GM19438 (cell line): ENCODE data around the gene LUZP1.

Experiments used
- ATAC-seq: cut with Tn5 transposase; IDR thresholded peaks from one replicate; pipeline ENCODE4 v1.9.1; 2021; ENCODE audit warnings: low read depth; ENCODE audit not compliant: unreplicated experiment

LUZP1 gene

DNA sequence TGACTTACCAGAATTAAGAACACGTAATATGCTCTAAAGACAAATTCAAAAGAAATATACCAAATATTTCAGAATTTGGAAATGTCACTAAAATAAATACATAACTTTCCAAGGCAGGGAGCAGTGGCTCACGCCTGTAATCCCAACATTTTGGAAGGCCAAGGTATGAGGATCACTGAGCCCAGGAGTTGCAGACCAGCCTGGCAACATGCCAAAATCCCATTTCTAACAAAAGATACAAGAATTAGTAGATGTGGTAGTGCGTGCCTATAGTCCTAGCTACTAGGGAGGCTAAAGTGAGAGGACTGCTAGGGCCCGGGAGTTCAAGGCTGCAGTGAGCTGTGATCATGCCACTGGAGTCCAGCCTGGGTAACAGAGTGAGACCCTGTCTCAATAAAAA lies 11.7 kb downstream of the LUZP1 start:
- no peak for ATAC-seq

DNA sequence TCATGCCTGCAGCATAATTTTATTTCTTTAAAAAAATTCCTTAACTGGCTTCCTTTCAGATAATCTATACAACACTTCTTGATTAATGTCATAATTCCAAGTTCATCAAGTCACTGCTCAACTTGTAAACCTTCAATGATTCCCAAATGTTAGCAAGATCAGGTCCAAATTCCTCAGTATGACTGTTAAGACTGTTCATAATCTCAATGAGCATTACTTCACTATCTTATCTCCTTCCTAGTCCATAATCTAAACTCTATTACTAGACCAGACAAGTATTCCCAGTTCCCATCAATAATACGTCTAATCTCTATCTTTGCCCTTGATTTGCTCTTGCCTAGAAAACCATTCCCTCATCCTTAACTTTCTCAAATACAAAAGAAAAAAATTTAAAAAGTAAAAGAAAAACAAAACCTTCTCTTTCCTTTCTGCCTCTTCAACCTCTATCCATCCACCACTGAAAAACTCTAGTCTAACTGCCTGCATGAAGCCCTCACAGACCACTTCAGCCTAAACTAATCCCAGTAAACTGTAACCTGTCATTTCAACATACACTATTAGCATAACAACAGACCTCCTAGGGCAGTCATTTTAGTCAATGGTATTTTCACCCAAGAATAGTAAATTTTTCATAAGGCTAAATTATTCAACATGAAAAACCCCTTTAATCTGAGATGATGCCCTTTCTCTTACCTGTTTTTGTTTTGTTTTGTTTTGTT lies 15.5 kb downstream of the LUZP1 start:
- ATAC-seq = no peak

DNA sequence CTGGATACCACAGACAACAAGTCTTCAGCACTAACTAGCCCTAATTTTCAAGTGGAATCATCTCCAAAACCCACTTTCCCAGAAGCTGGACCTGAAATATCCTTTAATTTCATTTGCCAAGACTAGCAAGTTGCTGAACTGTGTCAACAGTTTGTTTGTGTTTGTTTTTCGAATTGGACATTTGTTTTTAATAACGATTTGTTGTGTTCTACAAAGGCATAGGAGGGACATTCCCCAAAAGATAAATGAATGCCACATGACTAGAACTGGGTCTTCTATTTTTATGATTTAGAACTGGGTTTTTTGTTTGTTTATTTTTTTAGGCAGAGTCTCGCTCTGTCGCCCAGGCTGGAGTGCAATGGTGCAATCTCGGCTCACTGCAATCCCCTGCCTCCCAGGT lies 17.9 kb downstream of the LUZP1 start:
- no peak for ATAC-seq

DNA sequence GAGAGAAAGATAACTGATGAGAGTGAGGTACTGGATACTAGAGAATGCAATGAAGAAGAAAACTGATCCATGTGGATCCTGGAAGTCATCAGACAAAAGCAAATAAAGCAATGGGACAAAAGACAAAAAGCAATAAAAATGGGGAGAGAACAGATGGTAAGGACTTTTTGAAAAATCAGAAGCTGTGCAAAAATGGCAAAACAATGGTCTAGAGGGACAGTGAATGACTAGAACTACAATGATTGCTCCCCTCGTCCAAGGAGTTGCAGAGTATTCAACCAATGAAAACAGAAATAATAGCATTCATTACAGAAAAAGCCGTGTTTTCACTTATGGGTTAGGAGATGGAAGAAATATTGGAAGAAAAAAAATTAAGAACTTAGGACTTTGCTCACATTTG lies 18.5 kb downstream of the LUZP1 start:
- ATAC-seq = no peak

DNA sequence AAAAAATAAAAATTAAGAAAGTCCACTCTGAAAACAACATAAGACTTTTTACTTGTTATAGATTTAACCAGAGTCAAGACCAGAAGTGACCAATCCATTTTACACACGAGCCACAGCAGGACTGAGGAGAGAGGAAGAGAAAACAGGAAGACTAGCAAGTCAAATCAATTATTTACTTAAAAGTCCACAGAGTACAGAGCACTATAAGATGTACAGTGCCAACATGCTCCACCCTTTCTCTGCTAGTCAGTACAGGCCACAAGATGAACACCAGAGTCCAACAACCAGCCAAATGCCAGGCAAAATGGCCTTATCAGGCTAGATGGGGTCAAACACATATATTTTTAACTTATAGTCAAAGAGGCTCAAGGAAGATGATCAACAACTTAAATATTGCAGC lies 19.5 kb downstream of the LUZP1 start:
- ATAC-seq = no peak

DNA sequence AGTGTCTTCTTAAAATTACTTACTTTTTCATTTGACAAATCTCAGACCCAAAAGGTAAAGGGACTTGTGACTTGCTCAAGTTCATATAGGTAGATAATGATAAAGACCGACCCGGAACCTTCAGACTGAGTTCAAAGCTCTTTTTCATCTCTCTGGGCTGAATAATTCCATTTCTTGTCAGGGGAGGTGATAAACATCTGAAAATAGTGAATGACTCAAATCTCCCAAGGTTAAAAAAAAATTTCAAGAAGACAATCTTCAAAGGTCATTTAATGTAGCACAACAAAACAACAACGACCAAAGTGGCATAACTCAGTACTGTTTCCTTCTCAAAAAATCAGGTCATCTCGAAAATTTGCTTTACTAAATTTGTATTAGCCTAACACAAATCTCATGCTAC lies 20.6 kb downstream of the LUZP1 start:
- ATAC-seq = no peak

DNA sequence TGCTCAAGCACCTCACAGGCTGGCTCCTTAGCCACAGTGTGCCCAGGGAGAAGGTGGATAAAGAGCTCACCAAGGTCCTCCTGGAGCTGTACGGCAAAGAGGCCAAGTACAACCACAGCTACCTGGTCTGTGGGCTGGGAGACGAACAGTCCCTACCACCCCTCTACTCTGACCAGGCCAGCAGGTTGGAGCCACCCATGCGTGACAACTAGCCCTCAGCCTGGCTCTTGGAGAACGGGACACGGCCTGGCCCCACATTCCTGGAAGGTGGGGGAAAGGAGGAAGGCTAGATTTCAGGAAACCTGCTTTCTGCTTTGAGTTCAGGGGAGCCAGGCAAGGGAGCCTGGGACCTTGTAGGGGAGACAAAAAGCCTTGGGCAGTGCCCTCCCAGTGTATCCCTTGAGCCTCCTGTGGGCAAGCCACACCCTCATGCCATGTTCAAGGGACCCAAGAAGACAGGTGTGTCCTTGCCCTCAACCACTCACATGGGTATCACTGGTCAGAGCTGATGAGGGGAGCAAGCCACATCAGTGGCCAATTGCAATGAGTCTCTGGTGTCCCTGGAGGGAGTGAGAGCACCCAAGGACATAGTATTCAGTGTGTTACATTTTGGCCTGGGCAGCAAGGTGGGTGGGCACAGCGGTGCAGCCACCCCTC lies 27.6 kb downstream of the LUZP1 start:
- ATAC-seq = no peak

DNA sequence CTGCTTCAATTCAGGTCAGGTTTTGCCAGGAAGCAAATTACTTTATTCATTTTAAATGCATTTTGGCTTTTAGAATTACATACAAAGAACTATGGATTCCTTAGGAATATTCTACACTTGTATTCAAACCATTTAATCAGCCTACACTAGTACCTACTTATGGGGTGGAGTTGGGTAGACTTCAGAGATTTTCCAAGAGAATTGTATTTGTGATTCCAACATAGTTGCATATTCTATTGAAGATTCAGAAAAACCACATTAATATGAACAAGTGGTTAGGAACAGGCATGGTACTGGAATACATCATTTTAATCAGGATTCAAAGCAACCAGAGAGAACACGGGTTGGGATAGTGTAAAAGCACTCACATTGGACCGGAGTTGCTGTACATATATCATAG lies 33.4 kb downstream of the LUZP1 start:
- no peak for ATAC-seq

DNA sequence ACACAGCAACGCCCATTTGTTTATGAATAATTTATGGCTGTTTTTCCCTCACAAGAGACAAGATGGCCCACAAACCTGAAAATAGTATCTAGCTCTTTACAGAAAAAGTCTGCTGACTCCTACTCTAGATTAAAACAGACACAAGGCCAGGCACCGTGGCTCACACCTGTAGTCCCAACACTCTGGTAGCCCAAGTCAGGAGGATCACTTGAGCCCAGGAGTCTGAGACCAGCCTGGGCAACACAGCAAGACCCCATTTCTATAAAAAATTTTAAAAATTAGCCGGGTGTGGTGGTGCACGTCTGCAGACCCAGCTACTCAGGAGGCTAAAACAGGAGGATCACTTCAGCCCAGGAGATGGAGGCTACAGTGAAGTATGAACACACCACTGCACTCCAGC lies 34.6 kb downstream of the LUZP1 start:
- ATAC-seq = no peak

DNA sequence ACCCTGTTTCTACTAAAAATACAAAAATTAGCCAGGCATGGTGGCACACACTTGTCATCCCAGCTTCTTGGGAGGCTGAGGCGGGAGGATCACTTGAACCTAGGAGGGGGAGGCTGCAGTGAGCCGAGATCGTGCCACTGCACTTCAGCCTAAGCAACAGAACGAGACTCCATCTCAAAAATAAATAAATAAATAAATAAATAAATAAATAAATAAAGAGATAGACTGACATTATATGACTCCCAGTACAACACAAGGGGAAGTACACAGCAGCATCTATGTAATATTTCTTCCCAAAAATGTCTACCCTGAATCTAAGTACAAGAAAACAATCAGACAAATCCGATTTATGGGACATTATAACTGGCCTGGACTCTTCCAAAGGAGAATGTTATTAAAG lies 35.1 kb downstream of the LUZP1 start:
- no peak for ATAC-seq

DNA sequence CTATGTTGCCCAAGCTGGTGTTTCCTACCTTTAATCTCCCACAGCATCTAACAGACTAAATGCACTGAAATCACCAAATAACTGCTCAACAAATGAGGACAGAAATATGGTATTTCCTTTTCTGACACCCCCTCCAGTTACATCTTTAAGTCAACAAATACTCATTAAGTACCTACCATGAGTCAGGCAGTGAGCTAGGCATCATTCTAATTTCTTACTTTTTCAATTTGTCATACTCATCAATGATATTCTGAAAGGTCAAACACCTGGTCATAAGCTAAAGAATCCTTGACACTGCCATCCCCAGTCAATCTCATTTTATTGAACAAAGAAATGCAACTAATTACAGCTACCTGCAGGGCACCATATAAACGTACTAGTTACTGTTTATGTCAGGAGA lies 36.6 kb downstream of the LUZP1 start:
- ATAC-seq = no peak

DNA sequence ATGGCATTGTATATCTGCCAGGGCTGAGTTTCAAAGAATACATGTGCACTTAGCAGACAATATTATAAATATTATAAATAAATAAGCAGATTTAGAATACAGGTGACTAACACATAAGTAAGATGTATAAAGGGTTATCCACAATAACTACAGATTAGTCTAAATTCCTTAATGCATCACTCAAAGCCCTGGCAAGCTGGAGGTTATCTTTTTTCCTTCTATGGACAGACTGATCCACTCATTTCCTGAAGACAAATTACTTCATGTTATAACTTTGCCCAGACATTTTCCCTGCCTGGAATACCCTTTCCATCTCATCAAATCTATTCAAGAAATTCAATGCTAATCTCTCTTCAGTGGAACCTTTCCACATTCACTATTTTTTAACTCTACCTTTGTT lies 38.8 kb downstream of the LUZP1 start:
- no peak for ATAC-seq

DNA sequence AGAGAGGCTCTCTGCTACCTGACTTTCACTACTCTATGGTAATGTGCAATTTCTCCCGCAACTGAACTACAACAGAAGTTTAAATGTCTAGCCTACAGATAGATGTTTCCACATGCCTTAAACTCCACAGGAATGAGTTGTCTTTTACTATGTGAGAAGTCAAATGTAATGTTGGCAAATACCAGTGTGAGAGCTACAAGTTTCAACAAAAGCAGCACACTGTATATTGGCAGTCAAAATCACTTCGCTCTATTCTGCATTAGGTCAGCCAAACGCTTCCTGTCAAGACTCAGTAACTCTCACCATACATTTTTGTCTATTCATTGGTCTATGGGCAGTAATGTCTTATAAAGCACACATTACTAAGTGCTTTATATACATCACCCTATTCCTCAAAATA lies 41.9 kb downstream of the LUZP1 start:
- ATAC-seq = no peak

DNA sequence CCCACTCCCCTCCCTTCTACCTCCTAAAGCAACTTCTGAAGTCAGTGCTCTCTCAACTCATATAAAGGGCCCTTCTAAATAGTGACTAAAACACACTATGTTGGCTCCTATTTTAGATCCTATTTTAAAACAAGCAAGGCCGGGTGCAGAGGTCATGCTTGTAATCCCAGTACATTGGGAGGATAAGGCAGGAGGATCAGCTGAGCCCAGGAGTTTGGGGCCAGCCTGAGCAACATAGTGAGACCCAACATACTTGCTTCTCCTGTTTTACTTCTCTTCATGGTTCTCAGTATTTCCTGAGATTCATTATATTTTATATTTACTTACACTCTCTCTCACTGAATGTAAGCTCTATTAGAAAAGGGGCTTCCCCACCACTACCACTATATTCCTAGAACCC lies 42.5 kb downstream of the LUZP1 start:
- no peak for ATAC-seq

DNA sequence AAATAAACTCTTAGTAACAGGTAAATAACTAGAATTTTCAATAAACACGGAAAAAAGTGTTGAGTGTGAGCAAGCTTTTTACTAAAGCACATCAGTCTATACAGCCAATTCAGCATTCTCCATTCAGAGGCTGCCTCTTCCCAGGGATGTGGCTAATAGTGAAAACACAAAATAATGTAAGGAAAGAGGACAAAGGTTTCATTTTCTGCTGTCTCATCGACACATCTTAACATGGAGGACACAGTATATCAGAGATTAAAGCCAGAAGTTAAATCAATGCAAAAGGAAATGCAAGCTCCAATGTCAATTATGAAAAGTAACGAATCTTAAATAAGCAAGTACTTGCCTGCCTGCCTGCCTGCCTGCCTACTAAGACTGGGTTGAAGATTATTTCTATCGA lies 43.2 kb downstream of the LUZP1 start:
- ATAC-seq = no peak

DNA sequence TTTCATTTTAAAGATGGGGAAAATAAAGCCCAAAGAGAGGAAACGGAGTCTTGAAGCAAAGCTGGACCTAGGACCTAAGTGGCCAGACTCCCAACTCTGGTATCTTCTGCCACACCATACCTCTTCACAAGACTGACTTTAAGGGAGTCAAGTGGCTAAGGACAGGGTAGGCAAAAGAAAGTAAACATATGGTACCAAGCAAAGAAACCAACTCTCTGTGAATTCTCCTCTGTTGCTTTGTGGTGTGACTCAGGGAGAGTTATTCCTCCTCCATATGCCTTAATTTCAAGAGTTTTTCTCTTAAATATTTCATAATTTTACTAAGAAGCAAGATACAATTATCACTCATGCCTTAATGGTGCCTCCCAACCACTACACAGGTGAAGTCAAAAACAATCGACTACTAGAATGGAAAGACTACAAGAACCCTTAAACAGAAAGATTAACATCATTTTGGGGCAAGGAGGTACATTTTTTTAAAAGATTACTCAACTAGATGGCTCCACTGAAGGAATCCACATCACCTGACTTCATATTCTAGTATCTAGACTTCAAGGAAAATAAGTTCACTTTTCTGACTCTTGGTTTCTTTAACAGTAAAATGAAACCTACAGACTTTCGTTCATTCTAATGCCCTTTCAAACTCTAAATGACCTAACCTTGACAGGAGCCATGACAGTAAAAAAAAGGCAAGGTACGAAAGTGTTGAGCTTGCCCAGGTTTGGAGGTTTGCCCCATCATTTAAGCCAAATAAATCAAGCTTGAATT lies 44.2 kb downstream of the LUZP1 start:
- ATAC-seq = no peak

DNA sequence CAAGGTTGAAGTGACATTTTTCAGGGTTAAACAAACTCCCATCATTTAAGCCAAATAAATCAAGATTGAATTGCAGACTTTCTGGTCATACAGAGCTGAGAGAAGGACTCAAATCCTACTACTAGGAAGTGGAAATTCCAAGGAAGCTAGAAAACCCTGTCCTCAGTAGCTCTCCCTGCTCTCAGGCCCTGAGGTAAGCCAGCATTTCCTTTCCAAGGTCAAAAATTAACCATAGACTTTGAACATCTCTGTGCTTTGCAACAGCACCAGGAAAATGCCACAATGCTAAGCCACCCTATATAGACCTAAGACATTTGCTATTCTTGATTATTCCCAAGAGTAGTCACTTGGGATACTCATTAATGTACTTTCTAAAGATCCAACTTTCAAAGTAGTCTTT lies 45.1 kb downstream of the LUZP1 start:
- no peak for ATAC-seq

DNA sequence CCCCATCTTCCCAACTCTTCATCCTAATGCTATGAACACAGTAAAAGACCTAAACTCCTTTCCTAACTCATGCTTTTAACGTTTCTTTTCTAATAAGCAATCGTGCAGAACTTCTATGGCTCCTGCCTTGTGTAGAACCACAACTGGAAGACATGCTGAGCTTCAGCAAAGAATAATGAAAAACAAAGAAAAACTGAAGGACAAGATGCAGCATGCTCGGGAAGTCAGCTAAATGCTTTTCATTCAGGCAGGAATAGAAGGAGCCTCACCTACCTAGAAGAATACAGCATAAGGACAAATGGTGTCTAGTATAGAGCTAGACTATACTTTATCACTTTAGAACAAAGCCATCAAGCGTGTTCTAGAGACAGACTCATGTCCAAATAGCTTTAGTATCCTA lies 45.9 kb downstream of the LUZP1 start:
- ATAC-seq = no peak

DNA sequence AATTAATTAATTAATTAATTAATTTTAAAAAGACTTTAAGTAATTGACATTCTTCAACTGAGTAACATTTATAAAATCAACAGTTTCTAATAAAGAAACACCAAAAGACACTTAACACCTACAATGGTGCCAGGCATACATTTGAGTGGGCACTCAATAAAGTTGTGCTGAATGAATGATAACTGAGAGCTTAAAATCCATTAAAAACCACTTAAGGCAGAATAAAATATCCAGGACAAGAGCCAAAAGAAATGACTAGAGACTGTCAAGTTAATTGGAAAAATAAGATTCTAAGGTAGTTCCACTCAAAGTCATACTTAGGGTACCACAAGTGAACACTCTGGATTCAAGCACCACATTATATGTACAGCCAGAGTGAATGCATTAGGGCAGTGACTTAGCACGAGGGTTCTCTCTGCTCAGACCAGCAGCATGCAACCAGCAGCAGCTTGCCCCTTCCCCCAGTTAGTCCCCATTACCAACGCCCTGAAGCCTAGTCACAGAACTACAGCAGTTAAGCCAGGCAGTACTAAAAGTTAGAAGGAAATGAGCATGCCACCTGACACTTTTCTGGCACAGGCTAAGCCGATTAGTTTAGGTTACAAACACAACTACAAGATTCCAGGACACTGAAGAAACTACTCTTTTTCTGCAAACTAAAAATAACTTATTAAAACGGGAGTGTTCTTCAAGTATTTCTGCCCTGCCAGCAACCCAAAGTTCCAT lies 46.5 kb downstream of the LUZP1 start:
- ATAC-seq = no peak

DNA sequence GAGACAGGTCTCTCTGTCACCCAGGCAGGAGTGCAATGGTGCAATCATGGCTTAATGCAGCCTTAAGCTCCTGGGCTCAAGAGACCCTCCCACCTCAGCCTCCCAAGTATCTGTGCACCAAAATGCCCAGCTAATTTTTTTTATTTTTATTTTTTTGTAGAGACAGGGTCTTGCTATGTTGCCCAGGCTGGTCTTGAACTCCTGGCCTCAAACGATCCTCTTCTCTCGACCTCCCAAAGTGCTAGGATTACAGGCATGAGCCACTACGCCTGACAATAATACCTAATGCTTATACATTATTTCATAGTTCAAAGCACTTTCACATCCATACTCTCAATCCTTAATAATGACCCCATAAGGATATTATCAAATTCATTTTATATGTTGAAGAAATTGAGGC lies 48.3 kb downstream of the LUZP1 start:
- no peak for ATAC-seq
